Uterus (tissue), 2 donors: ENCODE measurements around the gene CHADL.
A peak's percentile ranks its signal among the peaks of the same experiment; 100 is the strongest.

Experiments
- CTCF ChIP-seq, 4 experiments: fragments of 200-600 bp in 2 of 4; fragments of 450-650 bp in 2 of 4; sonication (generic) in 2 of 4; IDR thresholded peaks; one replicate each; pipeline ENCODE4 v1.5.1; 2016 to 2019; ENCODE audit warnings: antibody characterized with exemption in 4 of 4, mild to moderate bottlenecking in 2 of 4, moderate library complexity in 1 of 4
- POLR2A ChIP-seq, 2 donors: fragments of 450-650 bp; IDR thresholded peaks; one replicate each; pipeline ENCODE4 v1.6.1; 2016; ENCODE audit warnings: antibody characterized with exemption in 2 of 2, mild to moderate bottlenecking in 1 of 2, moderate library complexity in 1 of 2

DNA sequence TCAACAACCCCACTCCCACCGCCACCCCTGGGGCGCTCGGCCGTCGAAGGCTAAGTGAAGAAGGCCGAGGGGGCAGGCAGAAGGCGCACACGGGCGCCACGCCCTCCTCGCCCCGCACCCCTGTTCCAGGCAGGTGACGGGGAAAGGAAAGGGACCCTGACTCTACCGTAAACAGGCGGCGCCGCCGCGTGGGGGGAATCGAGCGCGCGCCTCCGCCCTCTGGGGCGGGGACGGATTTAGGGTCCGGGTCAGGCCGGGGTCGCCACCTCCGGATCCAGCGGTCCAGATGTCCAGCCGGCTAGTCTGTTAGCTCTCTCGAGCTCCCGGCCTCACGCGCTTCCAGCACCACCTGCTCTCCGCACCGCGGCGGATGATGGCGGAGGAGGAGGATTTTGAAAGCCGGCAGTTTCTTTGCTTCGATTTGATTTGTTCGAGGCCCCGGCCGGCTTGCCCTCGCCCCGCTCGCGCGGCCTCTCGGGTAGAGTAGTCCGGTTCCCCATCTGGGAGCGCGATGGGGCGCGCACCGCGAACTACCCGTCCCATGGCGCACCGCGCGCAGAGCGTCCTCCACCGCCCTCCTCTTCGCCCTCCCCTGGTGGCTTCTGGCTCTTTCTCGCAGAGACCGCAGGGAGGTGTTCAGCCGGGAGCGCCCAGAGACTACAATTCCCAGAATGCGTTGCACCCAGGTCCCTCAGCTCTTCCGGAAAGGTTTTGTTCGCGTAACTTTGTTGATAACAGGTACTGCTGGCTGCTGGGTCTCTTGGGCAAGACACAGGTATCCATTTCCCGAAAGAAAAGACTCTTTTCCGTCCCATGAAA lies 45.3 kb upstream of the CHADL start, which contains the start of gene RANGAP1:
- TF ChIP-seq CTCF (IDR thresholded peaks at IDR 0.05) (peak; percentile 16 to 45 (median 36)), POLR2A (IDR thresholded peaks at IDR 0.05) (peak; percentile 57 to 90)
